ENCODE results near the gene MYL6B. TPM values are rescaled to one million over a fixed set of nuclear protein-coding genes. Genes with fewer than 3 reads are reported as not detected.

MYL6B gene
- total RNA-seq, 2 donors from 2014 or later: 96.3 to 111 TPM

DNA sequence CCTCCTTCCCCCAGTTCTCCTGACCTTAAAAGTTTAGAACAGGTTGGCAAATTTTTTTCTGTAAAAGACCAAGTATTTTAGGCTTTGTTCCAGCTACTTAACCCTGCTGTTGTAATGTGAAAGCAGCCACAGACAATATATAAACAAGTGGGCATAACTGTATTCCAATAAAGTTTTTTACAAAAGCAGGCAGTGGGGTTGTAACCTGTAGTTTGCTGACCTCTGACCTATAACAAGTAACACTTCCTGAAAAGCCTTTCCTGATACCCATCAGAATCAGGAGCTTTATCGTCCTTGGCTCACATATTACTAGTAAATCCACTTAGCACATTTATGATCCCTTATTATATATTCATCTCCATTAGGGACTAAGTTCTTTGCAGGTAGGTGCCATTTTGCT lies 50.0 kb downstream of the MYL6B start:
- DNase-seq: no peak
- no peaks in the 10 kb centered on the region for H3K4me1 Mint-ChIP-seq (ENCODE audit: low read depth)
- peak overlapping the region; percentile 61 for H3K27ac Mint-ChIP-seq
- no peaks in the 10 kb centered on the region for H3K27me3 Mint-ChIP-seq (ENCODE audit: low read depth)
- H3K4me3 Mint-ChIP-seq: no peak overlapping the region
- ATAC-seq (replicated peaks in 1 of 2): no peak
- peaks cover 7 to 8% of the 10 kb centered on the region in 2 donors for H3K36me3 Mint-ChIP-seq (ENCODE audit: insufficient read depth in 2 of 2)
- no peaks in the 10 kb centered on the region for H3K9me3 Mint-ChIP-seq

DNA sequence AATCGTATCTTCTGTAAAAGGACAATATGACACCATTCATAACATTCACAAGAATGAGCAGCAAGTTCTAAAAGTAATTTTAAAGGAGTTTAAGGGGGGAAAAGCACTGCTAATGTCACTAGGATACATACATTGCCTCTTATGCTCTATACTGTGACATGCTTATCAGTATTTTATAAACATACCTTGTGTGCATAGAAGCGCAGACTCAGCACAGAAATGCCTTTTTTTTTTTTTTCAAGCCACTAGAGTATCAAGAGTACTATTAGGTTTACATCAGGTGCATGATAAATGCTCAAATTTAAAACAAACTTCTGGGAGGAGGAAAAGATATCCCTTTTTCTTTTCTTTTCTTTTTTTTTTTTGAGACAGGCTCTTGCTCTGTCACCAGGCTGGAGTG lies 50.5 kb downstream of the MYL6B start:
- no peak overlapping the region for H3K27ac Mint-ChIP-seq
- H3K9me3 Mint-ChIP-seq: no peaks in the 10 kb centered on the region
- H3K4me1 Mint-ChIP-seq (ENCODE audit: low read depth): no peaks in the 10 kb centered on the region
- ATAC-seq (replicated peaks in 1 of 2) (no peak), DNase-seq (no peak)
- H3K36me3 Mint-ChIP-seq (ENCODE audit: insufficient read depth in 2 of 2): peaks cover 9 to 12% of the 10 kb centered on the region in 2 donors
- H3K27me3 Mint-ChIP-seq (ENCODE audit: low read depth): no peaks in the 10 kb centered on the region
- no peak overlapping the region for H3K4me3 Mint-ChIP-seq

DNA sequence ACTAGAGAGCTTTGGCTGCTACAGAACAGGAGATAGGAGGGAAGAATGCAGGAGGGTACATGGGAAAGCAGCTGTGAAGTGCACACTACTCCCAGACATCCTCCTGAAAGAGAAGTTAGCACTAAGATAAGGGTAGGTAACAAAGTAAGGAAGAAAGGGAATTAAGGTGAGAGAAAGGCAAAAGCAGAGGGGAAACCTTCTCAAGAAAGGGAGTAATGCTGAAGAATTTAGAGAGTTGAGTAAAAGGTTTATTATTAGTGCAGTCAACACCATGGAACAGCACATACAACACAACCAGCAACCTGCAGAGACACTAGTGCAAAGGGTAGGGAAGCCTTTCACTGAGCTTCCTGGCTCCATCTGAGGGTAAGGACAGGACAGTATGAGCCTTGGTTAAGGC lies 51.9 kb downstream of the MYL6B start:
- Mint-ChIP-seq H3K27me3 (ENCODE audit: low read depth) (no peaks in the 10 kb centered on the region), H3K4me1 (ENCODE audit: low read depth) (no peaks in the 10 kb centered on the region), H3K4me3 (no peak overlapping the region), H3K36me3 (ENCODE audit: insufficient read depth in 2 of 2) (peaks cover 9 to 16% of the 10 kb centered on the region in 2 donors), H3K9me3 (no peaks in the 10 kb centered on the region), H3K27ac (no peak overlapping the region)
- DNase-seq (no peak), ATAC-seq (replicated peaks in 1 of 2) (no peak)

DNA sequence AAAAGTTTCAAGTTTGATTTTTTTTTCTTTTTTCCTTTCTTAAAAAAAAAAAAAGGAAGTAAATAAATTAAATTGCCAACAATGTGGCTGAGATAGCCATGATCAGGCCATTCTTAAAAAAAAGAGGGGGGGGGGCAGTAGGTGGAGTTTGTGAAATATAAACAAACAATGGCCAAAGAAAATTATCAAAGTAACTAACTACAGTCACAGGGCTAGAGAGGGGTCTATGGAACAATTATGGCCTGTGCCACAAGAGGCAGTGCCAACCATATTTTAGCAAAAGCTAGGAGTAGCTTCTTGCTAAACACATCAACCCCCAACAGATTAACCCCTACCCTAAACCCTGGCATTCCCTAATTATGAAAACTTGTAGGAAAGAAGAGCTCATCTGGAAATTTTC lies 53.1 kb downstream of the MYL6B start:
- Mint-ChIP-seq H3K36me3 (ENCODE audit: insufficient read depth in 2 of 2) (peaks cover 9 to 20% of the 10 kb centered on the region in 2 donors), H3K9me3 (no peaks in the 10 kb centered on the region), H3K4me3 (no peak overlapping the region), H3K4me1 (ENCODE audit: low read depth) (no peaks in the 10 kb centered on the region), H3K27me3 (ENCODE audit: low read depth) (no peaks in the 10 kb centered on the region), H3K27ac (no peak overlapping the region)
- DNase-seq: no peak
- no peak for ATAC-seq (replicated peaks in 1 of 2)

DNA sequence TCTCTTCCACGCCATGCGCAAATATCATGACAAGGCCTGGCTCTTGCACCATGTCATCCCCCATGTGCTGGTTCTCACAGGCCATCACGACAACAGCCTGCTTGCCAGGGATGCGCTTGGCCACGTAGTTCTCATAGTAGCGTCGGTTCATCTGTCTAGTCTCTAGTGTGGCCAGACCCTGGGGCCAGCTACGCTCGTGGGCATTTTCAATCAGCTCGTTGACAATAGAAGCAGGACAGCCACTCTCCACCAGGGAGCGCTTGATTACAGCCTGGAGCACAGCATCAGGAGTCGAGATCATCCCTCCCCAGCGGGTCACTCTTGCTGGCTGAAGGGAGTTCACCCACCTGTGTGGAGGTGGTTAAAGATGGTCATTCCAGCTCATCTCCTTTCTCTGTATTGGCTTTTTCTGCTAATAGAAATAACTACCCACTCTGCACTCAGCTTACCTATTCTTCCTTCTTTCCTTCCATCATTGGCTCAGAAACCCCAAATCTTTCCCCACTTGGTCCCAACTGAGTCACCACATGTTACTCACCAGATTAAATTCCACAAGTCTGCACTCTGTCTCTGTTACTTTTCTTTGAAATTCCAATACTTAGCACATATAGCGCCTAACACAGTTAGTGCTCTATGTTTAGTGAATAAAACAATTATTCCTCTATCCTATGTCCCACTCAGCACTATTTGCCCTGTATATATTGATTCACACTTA lies 54.2 kb downstream of the MYL6B start:
- peak overlapping the region; percentile 55 for H3K27ac Mint-ChIP-seq
- H3K36me3 Mint-ChIP-seq (ENCODE audit: insufficient read depth in 2 of 2): peaks cover 9 to 24% of the 10 kb centered on the region in 2 donors
- H3K9me3 Mint-ChIP-seq: no peaks in the 10 kb centered on the region
- peak; percentile 32 to 42 for DNase-seq
- no peak overlapping the region for H3K4me3 Mint-ChIP-seq
- H3K4me1 Mint-ChIP-seq (ENCODE audit: low read depth): no peaks in the 10 kb centered on the region
- ATAC-seq (replicated peaks in 1 of 2): peak; percentile 53 to 64
- no peaks in the 10 kb centered on the region for H3K27me3 Mint-ChIP-seq (ENCODE audit: low read depth)

Other genes starting within 250 kb of the MYL6B start
- 10 to 100 TPM; 35.1 to 36.6 TPM for gene PYM1, start 224.7 kb upstream of the MYL6B start, total RNA-seq
- 100 to 1,000 TPM; 343 to 396 TPM for gene DGKA, start 221.4 kb upstream of the MYL6B start, total RNA-seq
- gene PMEL, start 186.5 kb upstream of the MYL6B start, total RNA-seq: 1 to 10 TPM in 1 of 2 donors, under 1 TPM in 1; 1.00 to 1.9 TPM
- gene CDK2, start 185.8 kb upstream of the MYL6B start, total RNA-seq: 100 to 1,000 TPM in 1 of 2 donors, 10 to 100 TPM in 1; 89.2 to 103 TPM
- gene RAB5B, start 178.5 kb upstream of the MYL6B start, total RNA-seq: 10 to 100 TPM; 49.4 to 56.6 TPM
- 1 to 10 TPM; 7.8 to 9.9 TPM for gene SUOX, start 155.3 kb upstream of the MYL6B start, total RNA-seq
- gene IKZF4, start 131.5 kb upstream of the MYL6B start, total RNA-seq: 10 to 100 TPM; 22.8 to 25.0 TPM
- 10 to 100 TPM; 23.0 to 28.9 TPM for gene RPS26, start 110.7 kb upstream of the MYL6B start, total RNA-seq
- 1 to 10 TPM; 1.4 to 1.9 TPM for gene ERBB3, start 72.4 kb upstream of the MYL6B start, total RNA-seq
- gene PA2G4, start 48.0 kb upstream of the MYL6B start, total RNA-seq: 100 to 1,000 TPM; 226 to 265 TPM
- 1,000 to 10,000 TPM; 5,172 to 5,269 TPM for gene RPL41, start 36.0 kb upstream of the MYL6B start, total RNA-seq
- 10 to 100 TPM in 1 of 2 donors, 1 to 10 TPM in 1; 7.4 to 11.8 TPM for gene ZC3H10, start 34.3 kb upstream of the MYL6B start, total RNA-seq
- 10 to 100 TPM; 74.6 to 84.6 TPM for gene ESYT1, start 24.3 kb upstream of the MYL6B start, total RNA-seq
- 100 to 1,000 TPM; 391 to 492 TPM for gene MYL6, start 5.8 kb downstream of the MYL6B start, total RNA-seq
- gene SMARCC2, start 36.9 kb downstream of the MYL6B start, total RNA-seq: 100 to 1,000 TPM in 1 of 2 donors, 10 to 100 TPM in 1; 99.7 to 104 TPM
- gene RNF41, start 69.3 kb downstream of the MYL6B start, total RNA-seq: 10 to 100 TPM; 35.4 to 40.2 TPM
- 10 to 100 TPM; 61.8 to 72.7 TPM for gene NABP2, start 71.8 kb downstream of the MYL6B start, total RNA-seq
- gene SLC39A5, start 77.5 kb downstream of the MYL6B start, total RNA-seq: 1 to 10 TPM in 1 of 2 donors, under 1 TPM in 1; 0.44 to 1.1 TPM
- 10 to 100 TPM; 46.7 to 50.7 TPM for gene ANKRD52, start 105.8 kb downstream of the MYL6B start, total RNA-seq
- gene COQ10A, start 114.4 kb downstream of the MYL6B start, total RNA-seq: 1 to 10 TPM; 5.9 to 7.3 TPM
- gene CS, start 147.7 kb downstream of the MYL6B start, total RNA-seq: 100 to 1,000 TPM; 261 to 319 TPM
- gene CNPY2, start 163.4 kb downstream of the MYL6B start, total RNA-seq: 100 to 1,000 TPM in 1 of 2 donors, 10 to 100 TPM in 1; 97.8 to 117 TPM
- 100 to 1,000 TPM; 112 to 139 TPM for gene PAN2, start 181.4 kb downstream of the MYL6B start, total RNA-seq
- gene IL23A, start 186.3 kb downstream of the MYL6B start, total RNA-seq: 100 to 1,000 TPM in 1 of 2 donors, 10 to 100 TPM in 1; 79.5 to 138 TPM
- 100 to 1,000 TPM; 121 to 142 TPM for gene STAT2, start 207.5 kb downstream of the MYL6B start, total RNA-seq
- gene APOF, start 210.3 kb downstream of the MYL6B start, total RNA-seq: under 1 TPM in 1 of 2 donors, not detected in 1; 0.28 TPM